ENCODE data around the gene ZNF280A.

The ZNF280A gene, protein sequence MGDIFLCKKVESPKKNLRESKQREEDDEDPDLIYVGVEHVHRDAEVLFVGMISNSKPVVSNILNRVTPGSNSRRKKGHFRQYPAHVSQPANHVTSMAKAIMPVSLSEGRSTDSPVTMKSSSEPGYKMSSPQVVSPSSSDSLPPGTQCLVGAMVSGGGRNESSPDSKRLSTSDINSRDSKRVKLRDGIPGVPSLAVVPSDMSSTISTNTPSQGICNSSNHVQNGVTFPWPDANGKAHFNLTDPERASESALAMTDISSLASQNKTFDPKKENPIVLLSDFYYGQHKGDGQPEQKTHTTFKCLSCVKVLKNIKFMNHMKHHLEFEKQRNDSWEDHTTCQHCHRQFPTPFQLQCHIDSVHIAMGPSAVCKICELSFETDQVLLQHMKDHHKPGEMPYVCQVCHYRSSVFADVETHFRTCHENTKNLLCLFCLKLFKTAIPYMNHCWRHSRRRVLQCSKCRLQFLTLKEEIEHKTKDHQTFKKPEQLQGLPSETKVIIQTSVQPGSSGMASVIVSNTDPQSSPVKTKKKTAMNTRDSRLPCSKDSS
- long read RNA-seq, result 0 reads

DNA sequence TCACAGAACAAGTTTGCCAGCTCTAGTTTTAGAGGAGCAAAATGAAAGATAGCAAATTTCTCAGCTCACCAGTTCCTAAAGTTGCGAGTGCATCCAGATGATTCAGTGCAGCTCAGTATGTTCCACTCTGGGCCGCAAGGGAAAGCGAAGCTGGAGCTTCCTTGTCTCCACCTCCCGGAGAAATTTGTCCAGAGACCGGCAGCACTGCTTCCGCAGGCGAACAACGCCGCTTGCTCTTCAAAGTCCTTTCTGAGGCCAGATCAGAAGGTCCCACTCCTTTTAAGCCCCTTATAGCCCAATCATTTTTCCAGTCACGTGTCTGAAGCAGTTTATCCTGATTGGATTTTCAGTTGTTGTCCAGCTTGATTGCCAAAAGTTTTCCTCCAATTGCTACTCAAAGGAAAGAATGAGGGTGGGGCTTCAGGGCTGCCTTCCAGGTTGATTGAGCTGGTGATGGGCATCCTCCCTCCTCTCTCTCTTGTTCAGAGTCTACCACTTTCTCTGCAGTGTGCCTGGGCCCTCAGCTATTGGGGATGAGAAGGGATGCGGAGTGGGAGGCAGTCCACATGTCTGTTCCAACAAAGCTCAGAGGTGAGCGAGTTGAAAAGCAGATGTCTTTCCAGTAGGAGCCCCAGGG is at the start of gene ZNF280A:
Gene ZNF280A (minus strand): TSS at position 251 of the 637 bp plus-strand sequence. CDS start 4,640 bp downstream, outside the sequence.
- no peak for DNase-seq (ENCODE audit: low read depth in 1 of 2, low spot score in 1 of 2)
- Histone ChIP-seq H3K27me3 (ENCODE audit: insufficient read depth, poor library complexity, severe bottlenecking) (no peaks in the 10 kb centered on the region), H3K27ac (replicated peaks) (no peak within 1 kb of the TSS), H3K4me3 (replicated peaks; ENCODE audit: insufficient read depth, low read length) (no peak within 1 kb of the TSS)
- TF ChIP-seq, protein P1, sequence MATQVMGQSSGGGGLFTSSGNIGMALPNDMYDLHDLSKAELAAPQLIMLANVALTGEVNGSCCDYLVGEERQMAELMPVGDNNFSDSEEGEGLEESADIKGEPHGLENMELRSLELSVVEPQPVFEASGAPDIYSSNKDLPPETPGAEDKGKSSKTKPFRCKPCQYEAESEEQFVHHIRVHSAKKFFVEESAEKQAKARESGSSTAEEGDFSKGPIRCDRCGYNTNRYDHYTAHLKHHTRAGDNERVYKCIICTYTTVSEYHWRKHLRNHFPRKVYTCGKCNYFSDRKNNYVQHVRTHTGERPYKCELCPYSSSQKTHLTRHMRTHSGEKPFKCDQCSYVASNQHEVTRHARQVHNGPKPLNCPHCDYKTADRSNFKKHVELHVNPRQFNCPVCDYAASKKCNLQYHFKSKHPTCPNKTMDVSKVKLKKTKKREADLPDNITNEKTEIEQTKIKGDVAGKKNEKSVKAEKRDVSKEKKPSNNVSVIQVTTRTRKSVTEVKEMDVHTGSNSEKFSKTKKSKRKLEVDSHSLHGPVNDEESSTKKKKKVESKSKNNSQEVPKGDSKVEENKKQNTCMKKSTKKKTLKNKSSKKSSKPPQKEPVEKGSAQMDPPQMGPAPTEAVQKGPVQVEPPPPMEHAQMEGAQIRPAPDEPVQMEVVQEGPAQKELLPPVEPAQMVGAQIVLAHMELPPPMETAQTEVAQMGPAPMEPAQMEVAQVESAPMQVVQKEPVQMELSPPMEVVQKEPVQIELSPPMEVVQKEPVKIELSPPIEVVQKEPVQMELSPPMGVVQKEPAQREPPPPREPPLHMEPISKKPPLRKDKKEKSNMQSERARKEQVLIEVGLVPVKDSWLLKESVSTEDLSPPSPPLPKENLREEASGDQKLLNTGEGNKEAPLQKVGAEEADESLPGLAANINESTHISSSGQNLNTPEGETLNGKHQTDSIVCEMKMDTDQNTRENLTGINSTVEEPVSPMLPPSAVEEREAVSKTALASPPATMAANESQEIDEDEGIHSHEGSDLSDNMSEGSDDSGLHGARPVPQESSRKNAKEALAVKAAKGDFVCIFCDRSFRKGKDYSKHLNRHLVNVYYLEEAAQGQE (IDR thresholded peaks at IDR 0.05; ENCODE audit: insufficient replicate concordance, low read depth), result no peak
- no peak for TF ChIP-seq SPI1 (IDR thresholded peaks at IDR 0.05; ENCODE audit: borderline replicate concordance, low read depth)
- no peak for TF ChIP-seq GABPA (IDR thresholded peaks at IDR 0.05; ENCODE audit: low read depth)
- TF ChIP-seq, protein P2, sequence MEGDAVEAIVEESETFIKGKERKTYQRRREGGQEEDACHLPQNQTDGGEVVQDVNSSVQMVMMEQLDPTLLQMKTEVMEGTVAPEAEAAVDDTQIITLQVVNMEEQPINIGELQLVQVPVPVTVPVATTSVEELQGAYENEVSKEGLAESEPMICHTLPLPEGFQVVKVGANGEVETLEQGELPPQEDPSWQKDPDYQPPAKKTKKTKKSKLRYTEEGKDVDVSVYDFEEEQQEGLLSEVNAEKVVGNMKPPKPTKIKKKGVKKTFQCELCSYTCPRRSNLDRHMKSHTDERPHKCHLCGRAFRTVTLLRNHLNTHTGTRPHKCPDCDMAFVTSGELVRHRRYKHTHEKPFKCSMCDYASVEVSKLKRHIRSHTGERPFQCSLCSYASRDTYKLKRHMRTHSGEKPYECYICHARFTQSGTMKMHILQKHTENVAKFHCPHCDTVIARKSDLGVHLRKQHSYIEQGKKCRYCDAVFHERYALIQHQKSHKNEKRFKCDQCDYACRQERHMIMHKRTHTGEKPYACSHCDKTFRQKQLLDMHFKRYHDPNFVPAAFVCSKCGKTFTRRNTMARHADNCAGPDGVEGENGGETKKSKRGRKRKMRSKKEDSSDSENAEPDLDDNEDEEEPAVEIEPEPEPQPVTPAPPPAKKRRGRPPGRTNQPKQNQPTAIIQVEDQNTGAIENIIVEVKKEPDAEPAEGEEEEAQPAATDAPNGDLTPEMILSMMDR (IDR thresholded peaks at IDR 0.05; ENCODE audit: insufficient read depth, low read length), result no peak
- no peak for TF ChIP-seq POLR2AphosphoS5 (IDR thresholded peaks at IDR 0.05; ENCODE audit: low read depth)

DNA sequence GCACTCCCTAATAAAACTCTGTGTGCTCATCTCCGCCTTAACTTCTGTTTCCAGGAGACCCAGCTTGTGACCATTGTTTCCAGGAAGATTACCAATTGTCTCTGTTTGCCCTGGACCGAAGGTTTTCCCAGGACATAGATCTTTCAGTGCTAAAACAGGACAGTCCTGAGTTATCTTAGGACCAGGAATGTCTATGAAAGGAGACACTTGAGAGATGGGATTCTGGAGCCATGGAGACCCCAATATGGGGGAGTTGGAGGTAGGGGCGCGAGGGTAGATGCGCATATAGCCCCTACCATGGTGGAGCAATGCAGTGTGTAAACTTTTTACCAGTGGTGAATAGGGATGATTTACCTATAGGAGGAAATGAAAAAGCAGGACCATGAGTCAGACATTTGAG is 49.1 kb upstream of the ZNF280A start:
- H3K27ac ChIP-seq (replicated peaks), result no peak overlapping the region
- H3K27me3 ChIP-seq (ENCODE audit: insufficient read depth, poor library complexity, severe bottlenecking), result peaks cover 3% of the 10 kb centered on the region
- H3K4me3 ChIP-seq (replicated peaks; ENCODE audit: insufficient read depth, low read length), result no peak overlapping the region
- TF ChIP-seq GABPA (IDR thresholded peaks at IDR 0.05; ENCODE audit: low read depth), result no peak
- TF ChIP-seq, protein P2 (IDR thresholded peaks at IDR 0.05; ENCODE audit: insufficient read depth, low read length), result no peak
- no peak for TF ChIP-seq POLR2AphosphoS5 (IDR thresholded peaks at IDR 0.05; ENCODE audit: low read depth)
- TF ChIP-seq, protein P1 (IDR thresholded peaks at IDR 0.05; ENCODE audit: insufficient replicate concordance, low read depth), result no peak
- TF ChIP-seq SPI1 (IDR thresholded peaks at IDR 0.05; ENCODE audit: borderline replicate concordance, low read depth), result no peak
- no peak for DNase-seq (ENCODE audit: low read depth in 1 of 2, low spot score in 1 of 2)

DNA sequence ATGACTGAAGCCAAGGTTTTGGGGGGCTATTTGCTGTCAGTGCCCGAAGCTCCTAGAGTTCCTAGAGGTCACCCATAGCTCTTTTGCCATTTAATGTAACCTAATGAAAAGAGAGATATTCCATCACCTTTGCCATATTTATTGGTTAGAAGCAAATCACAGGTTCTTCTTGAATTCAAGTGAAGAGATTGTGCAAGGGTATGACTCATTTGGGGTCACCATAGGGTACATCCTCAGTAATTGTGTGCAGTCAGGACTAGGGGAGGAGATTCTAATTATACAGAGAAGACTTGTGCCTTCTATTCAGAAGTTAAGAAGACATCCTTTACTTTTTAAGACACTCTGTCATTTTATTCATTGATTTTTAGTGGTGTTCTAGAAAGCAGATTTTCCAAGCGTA is 45.9 kb upstream of the ZNF280A start:
- DNase-seq (ENCODE audit: low read depth in 1 of 2, low spot score in 1 of 2), result no peak
- TF ChIP-seq GABPA (IDR thresholded peaks at IDR 0.05; ENCODE audit: low read depth), result no peak
- TF ChIP-seq, protein P2 (IDR thresholded peaks at IDR 0.05; ENCODE audit: insufficient read depth, low read length), result no peak
- TF ChIP-seq, protein P1 (IDR thresholded peaks at IDR 0.05; ENCODE audit: insufficient replicate concordance, low read depth), result no peak
- TF ChIP-seq POLR2AphosphoS5 (IDR thresholded peaks at IDR 0.05; ENCODE audit: low read depth), result no peak
- TF ChIP-seq SPI1 (IDR thresholded peaks at IDR 0.05; ENCODE audit: borderline replicate concordance, low read depth), result no peak
- H3K27me3 ChIP-seq (ENCODE audit: insufficient read depth, poor library complexity, severe bottlenecking), result peaks cover 3% of the 10 kb centered on the region
- no peak overlapping the region for H3K27ac ChIP-seq (replicated peaks)
- H3K4me3 ChIP-seq (replicated peaks; ENCODE audit: insufficient read depth, low read length), result no peak overlapping the region

Data from HL-60 (cell line).